ENCODE measurements around the gene SLC4A2.
"Not testable (repeated sequence)": the region's sequence is repeated elsewhere in the genome, so short reads cannot be mapped to it uniquely, and the experiment has no call there.

SLC4A2 gene

GRCh38 chr7:151059367-151060112 is at the start of gene SLC4A2:
Gene SLC4A2, plus strand, starts transcription at chr7:151059589. Its CDS starts 2,399 bp downstream, at chr7:151061988.
- Mint-ChIP-seq H3K4me1 (ENCODE audit: low read depth) (peaks cover 24% of the 10 kb centered on the region), H3K27me3 (ENCODE audit: low read depth) (no peaks in the 10 kb centered on the region), H3K4me3 (peak within 1 kb of the TSS; percentile 98), H3K27ac (peak within 1 kb of the TSS; percentile 92), H3K36me3 (ENCODE audit: low read depth) (peaks cover 4% of the 10 kb centered on the region), H3K9me3 (no peaks in the 10 kb centered on the region)
- DNase-seq (ENCODE audit: low spot score): peak; percentile 72

DNA sequence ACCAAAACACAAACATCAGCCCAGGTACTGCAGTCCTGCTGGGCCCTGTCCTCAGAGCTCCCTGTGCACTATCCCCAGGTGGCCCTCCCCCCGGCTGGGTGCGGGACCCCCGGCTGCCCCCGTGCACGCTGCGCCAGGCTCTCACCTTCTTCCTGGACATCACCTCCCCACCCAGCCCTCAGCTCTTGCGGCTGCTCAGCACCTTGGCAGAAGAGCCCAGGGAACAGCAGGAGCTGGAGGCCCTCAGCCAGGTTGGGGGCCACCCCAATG is 49.4 kb upstream of the SLC4A2 start:
- Mint-ChIP-seq H3K4me1 (ENCODE audit: low read depth) (peaks cover 56% of the 10 kb centered on the region), H3K4me3 (peak overlapping the region; percentile 76), H3K36me3 (ENCODE audit: low read depth) (peaks cover 18% of the 10 kb centered on the region), H3K27ac (peak overlapping the region; percentile 93), H3K27me3 (ENCODE audit: low read depth) (no peaks in the 10 kb centered on the region), H3K9me3 (no peaks in the 10 kb centered on the region)
- DNase-seq (ENCODE audit: low spot score): no peak

- Mint-ChIP-seq H3K27me3 (ENCODE audit: low read depth) (no peaks in the 10 kb centered on the region), H3K4me1 (ENCODE audit: low read depth) (peaks cover 59% of the 10 kb centered on the region), H3K27ac (peak overlapping the region; percentile 93), H3K36me3 (ENCODE audit: low read depth) (peaks cover 23% of the 10 kb centered on the region), H3K4me3 (peak overlapping the region; percentile 76), H3K9me3 (no peaks in the 10 kb centered on the region)
- DNase-seq (ENCODE audit: low spot score): peak; percentile 28
Observed at GRCh38 chr7:151010307-151011096, 48.9 kb upstream of the SLC4A2 start.

DNA sequence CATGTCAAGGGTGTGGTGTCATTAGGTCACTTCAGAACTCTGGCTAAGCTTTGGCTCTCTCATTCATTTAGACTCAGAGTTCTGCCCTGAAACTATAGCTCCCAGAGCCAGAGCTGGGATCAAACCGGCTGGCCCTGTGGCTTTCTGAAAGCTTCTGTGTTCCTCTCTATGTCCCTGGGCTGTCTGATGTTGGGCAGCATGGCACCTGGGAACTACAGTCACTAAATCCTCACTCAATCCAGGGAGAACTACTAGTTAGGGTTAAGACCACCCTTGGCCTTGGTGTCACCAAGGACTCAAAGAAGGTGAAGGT is 48.3 kb upstream of the SLC4A2 start:
- DNase-seq (ENCODE audit: low spot score): no peak
- no peaks in the 10 kb centered on the region for H3K9me3 Mint-ChIP-seq
- peak overlapping the region; percentile 93 for H3K27ac Mint-ChIP-seq
- peak overlapping the region; percentile 76 for H3K4me3 Mint-ChIP-seq
- H3K36me3 Mint-ChIP-seq (ENCODE audit: low read depth): peaks cover 21% of the 10 kb centered on the region
- peaks cover 61% of the 10 kb centered on the region for H3K4me1 Mint-ChIP-seq (ENCODE audit: low read depth)
- no peaks in the 10 kb centered on the region for H3K27me3 Mint-ChIP-seq (ENCODE audit: low read depth)

DNA sequence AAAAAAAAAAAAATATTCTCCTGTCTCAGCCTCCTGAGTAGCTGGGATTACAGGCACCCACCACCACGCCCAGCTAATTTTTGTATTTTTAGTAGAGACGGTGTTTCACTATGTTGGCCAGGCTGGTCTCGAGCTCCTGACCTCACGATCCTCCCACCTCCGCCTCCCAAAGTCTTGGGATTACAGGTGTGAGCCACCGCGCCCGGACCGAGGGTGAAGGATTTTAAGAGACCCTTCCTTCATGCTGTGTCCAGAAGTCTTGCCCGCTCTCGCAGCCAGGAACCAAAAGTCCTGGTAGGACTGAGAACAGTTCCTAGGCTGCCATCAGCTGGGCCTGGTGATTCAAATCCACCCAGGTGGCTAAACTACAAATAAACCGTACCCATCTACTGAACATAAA is 47.8 kb upstream of the SLC4A2 start:
- Mint-ChIP-seq H3K4me1 (ENCODE audit: low read depth) (peaks cover 63% of the 10 kb centered on the region), H3K27ac (peak overlapping the region; percentile 93), H3K36me3 (ENCODE audit: low read depth) (peaks cover 21% of the 10 kb centered on the region), H3K4me3 (peak overlapping the region; percentile 71)
- H3K27me3 Mint-ChIP-seq (ENCODE audit: low read depth); H3K9me3 Mint-ChIP-seq; DNase-seq (ENCODE audit: low spot score): not testable (repeated sequence)

DNA sequence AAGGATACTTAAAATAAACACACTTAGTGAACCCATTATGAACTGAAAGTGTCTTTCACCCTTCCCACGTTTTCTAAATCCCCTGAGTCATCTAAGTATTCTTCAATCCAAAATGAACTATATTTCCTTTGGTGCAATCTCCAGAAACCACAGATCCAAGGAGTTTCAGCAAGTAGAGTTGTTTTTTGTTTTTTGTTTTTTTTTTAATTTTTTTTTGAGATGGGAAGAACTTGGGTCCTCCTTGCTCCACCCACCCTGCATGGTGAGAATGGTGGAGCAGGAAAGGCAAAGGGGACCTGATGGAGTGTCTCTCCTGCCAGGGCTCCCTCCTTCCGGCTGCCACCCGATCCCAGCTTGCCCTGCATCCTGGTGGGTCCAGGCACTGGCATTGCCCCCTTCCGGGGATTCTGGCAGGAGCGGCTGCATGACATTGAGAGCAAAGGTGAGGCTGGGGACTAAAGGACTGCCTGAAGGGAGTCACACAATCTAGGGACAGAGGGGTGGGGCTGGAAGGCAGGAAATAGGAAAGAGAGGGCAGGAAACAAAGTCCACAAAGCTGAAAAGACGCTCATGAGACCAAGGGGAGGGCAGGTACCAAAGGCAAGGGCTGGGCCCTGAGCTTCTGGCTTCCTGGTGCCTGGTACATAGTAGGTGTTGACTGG is 47.2 kb upstream of the SLC4A2 start:
- Mint-ChIP-seq H3K9me3 (no peaks in the 10 kb centered on the region), H3K27me3 (ENCODE audit: low read depth) (no peaks in the 10 kb centered on the region), H3K36me3 (ENCODE audit: low read depth) (peaks cover 21% of the 10 kb centered on the region), H3K4me1 (ENCODE audit: low read depth) (peaks cover 62% of the 10 kb centered on the region), H3K27ac (peak overlapping the region; percentile 93), H3K4me3 (peak overlapping the region; percentile 71)
- DNase-seq (ENCODE audit: low spot score): no peak

- H3K27me3 Mint-ChIP-seq (ENCODE audit: low read depth): peaks cover 5% of the 10 kb centered on the region
- no peaks in the 10 kb centered on the region for H3K9me3 Mint-ChIP-seq
- peaks cover 62% of the 10 kb centered on the region for H3K4me1 Mint-ChIP-seq (ENCODE audit: low read depth)
- no peak for DNase-seq (ENCODE audit: low spot score)
- H3K4me3 Mint-ChIP-seq: peak overlapping the region; percentile 71
- H3K36me3 Mint-ChIP-seq (ENCODE audit: low read depth): peaks cover 21% of the 10 kb centered on the region
- peak overlapping the region; percentile 79 for H3K27ac Mint-ChIP-seq
Observed at GRCh38 chr7:151012911-151013347, 46.5 kb upstream of the SLC4A2 start.

- H3K9me3 Mint-ChIP-seq: no peaks in the 10 kb centered on the region
- H3K4me3 Mint-ChIP-seq: peak overlapping the region; percentile 84
- peaks cover 9% of the 10 kb centered on the region for H3K27me3 Mint-ChIP-seq (ENCODE audit: low read depth)
- peaks cover 61% of the 10 kb centered on the region for H3K4me1 Mint-ChIP-seq (ENCODE audit: low read depth)
- no peak for DNase-seq (ENCODE audit: low spot score)
- peaks cover 23% of the 10 kb centered on the region for H3K36me3 Mint-ChIP-seq (ENCODE audit: low read depth)
- peak overlapping the region; percentile 93 for H3K27ac Mint-ChIP-seq
Observed at GRCh38 chr7:151013356-151013732, 46.0 kb upstream of the SLC4A2 start.

DNA sequence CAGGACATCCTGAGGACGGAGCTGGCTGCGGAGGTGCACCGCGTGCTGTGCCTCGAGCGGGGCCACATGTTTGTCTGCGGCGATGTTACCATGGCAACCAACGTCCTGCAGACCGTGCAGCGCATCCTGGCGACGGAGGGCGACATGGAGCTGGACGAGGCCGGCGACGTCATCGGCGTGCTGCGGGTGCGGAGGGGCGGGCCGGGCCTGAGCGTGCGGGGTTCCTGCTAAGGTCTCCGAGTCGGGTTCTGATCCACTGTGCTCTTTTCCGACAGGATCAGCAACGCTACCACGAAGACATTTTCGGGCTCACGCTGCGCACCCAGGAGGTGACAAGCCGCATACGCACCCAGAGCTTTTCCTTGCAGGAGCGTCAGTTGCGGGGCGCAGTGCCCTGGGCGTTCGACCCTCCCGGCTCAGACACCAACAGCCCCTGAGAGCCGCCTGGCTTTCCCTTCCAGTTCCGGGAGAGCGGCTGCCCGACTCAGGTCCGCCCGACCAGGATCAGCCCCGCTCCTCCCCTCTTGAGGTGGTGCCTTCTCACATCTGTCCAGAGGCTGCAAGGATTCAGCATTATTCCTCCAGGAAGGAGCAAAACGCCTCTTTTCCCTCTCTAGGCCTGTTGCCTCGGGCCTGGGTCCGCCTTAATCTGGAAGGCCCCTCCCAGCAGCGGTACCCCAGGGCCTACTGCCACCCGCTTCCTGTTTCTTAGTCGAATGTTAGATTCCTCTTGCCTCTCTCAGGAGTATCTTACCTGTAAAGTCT is 45.5 kb upstream of the SLC4A2 start:
- H3K36me3 Mint-ChIP-seq (ENCODE audit: low read depth): peaks cover 21% of the 10 kb centered on the region
- H3K27ac Mint-ChIP-seq: peak overlapping the region; percentile 93
- DNase-seq (ENCODE audit: low spot score): peak; percentile 85
- H3K9me3 Mint-ChIP-seq: no peaks in the 10 kb centered on the region
- H3K4me3 Mint-ChIP-seq: peak overlapping the region; percentile 84
- peaks cover 61% of the 10 kb centered on the region for H3K4me1 Mint-ChIP-seq (ENCODE audit: low read depth)
- peaks cover 13% of the 10 kb centered on the region for H3K27me3 Mint-ChIP-seq (ENCODE audit: low read depth)

DNA sequence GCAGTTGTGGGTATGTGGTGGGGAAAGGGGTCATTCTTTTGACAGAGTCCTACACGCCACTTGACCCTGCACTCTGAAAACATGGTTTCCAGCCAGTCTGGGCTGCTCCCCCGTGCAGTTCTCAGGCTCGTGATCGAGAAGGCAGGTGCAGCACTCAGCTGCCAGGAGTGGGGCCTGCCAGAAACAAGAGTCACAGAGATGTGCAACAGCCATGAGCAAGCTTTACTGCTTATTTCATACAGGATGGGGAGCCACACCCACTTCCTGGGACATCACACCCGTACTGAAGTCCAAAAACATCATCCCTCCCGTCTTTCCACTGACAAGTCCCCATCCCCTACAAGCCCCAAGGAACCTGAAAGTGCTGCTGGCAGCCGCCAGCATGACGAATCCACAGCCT is 44.4 kb upstream of the SLC4A2 start:
- peaks cover 21% of the 10 kb centered on the region for H3K36me3 Mint-ChIP-seq (ENCODE audit: low read depth)
- H3K9me3 Mint-ChIP-seq: no peaks in the 10 kb centered on the region
- peak overlapping the region; percentile 84 for H3K4me3 Mint-ChIP-seq
- DNase-seq (ENCODE audit: low spot score): peak; percentile 14
- H3K27me3 Mint-ChIP-seq (ENCODE audit: low read depth): peaks cover 21% of the 10 kb centered on the region
- peak overlapping the region; percentile 93 for H3K27ac Mint-ChIP-seq
- peaks cover 63% of the 10 kb centered on the region for H3K4me1 Mint-ChIP-seq (ENCODE audit: low read depth)

- Mint-ChIP-seq H3K9me3 (no peaks in the 10 kb centered on the region), H3K27ac (peak overlapping the region; percentile 66)
Observed at GRCh38 chr7:151015967-151016366, 43.4 kb upstream of the SLC4A2 start.

GRCh38 chr7:151016505-151016904 is 42.9 kb upstream of the SLC4A2 start:
- H3K36me3 Mint-ChIP-seq (ENCODE audit: low read depth): peaks cover 21% of the 10 kb centered on the region
- peaks cover 52% of the 10 kb centered on the region for H3K4me1 Mint-ChIP-seq (ENCODE audit: low read depth)
- H3K4me3 Mint-ChIP-seq: peak overlapping the region; percentile 29
- H3K27me3 Mint-ChIP-seq (ENCODE audit: low read depth): peaks cover 35% of the 10 kb centered on the region
- peak overlapping the region; percentile 66 for H3K27ac Mint-ChIP-seq
- H3K9me3 Mint-ChIP-seq: no peaks in the 10 kb centered on the region
- DNase-seq (ENCODE audit: low spot score): no peak

More at GRCh38 chr7:151015967-151016366, 43.4 kb upstream of the SLC4A2 start:
- Mint-ChIP-seq H3K27me3 (ENCODE audit: low read depth) (peaks cover 31% of the 10 kb centered on the region), H3K36me3 (ENCODE audit: low read depth) (peaks cover 21% of the 10 kb centered on the region), H3K4me3 (no peak overlapping the region), H3K4me1 (ENCODE audit: low read depth) (peaks cover 56% of the 10 kb centered on the region)
- DNase-seq (ENCODE audit: low spot score): no peak

GRCh38 chr7:151016942-151017341 is 42.4 kb upstream of the SLC4A2 start:
- H3K4me1 Mint-ChIP-seq (ENCODE audit: low read depth): peaks cover 47% of the 10 kb centered on the region
- H3K36me3 Mint-ChIP-seq (ENCODE audit: low read depth): peaks cover 18% of the 10 kb centered on the region
- no peaks in the 10 kb centered on the region for H3K9me3 Mint-ChIP-seq
- peak overlapping the region; percentile 68 for H3K27ac Mint-ChIP-seq
- peak overlapping the region; percentile 79 for H3K4me3 Mint-ChIP-seq
- H3K27me3 Mint-ChIP-seq (ENCODE audit: low read depth): peaks cover 35% of the 10 kb centered on the region
- DNase-seq (ENCODE audit: low spot score): no peak
